Activated CD8-positive, alpha-beta memory T cell treated with anti-CD3 and anti-CD28 coated beads for 36 hours (primary cell): Measurements from ENCODE around the gene CCDC28B. TPM values are rescaled to one million over a fixed set of nuclear protein-coding genes. Genes with fewer than 3 reads are reported as not detected.
"Not testable (repeated sequence)": the region's sequence is repeated elsewhere in the genome, so short reads cannot be mapped to it uniquely, and the experiment has no call there.

ENCODE experiments used
- CTCF ChIA-PET: fragments of 350-600 bp; sonication (Branson Sonifier 250); formaldehyde crosslinking; loops from one replicate; lab custom pipeline; 2021; ENCODE audit warnings: antibody characterized with exemption; lab: Charles Lee
- POLR2A ChIA-PET: fragments of 350-600 bp; sonication (Branson Sonifier 250); formaldehyde crosslinking; loops from one replicate; lab custom pipeline; 2021; ENCODE audit warnings: antibody characterized with exemption; lab: Charles Lee
- total RNA-seq, 2 experiments: library from RNA; stranded (reverse); gene quantifications; one replicate each; pipeline ENCODE4 v1.2.3, GENCODE V29; 2021

CCDC28B gene
- 10 to 100 TPM; 20.6 to 23.3 TPM for total RNA-seq

DNA sequence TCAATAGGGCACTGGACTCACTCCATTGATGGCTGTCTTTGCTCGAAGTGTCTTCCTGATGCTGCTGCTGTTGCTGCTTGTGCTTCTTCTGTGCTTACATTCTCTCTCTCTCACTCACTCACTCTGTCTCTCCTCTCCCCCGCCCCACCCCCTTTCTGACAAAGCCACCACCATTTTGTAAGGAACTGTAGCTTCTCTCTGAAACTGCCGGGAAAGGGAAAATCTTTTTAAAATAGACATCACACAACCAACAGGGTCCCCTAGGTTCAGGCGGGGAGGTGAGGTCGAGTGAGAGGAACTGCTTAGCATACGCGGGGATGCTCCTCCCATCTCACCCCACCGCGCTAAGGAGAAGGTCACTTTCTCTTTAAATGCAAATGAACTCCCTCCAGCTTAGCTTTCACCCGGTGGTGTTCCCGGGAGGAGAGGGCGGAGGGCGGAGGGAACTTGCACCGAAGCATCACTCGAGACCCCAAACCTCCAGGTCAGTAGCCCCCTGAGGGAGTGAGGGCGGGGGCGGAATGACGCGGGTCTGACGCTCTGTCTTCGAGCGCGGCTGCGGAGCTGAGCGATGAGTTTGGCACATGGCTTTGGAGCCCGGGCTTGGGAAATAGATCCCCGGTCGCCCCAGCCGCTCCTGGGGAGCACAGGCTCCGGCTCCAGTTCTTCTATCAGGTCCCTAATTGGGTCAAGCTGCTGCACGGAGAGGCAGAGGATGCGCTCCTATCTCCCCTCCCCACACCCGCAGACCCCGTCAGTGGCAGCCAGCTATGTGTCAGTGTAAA is at the start of gene CCDC28B:
TSS of gene CCDC28B (plus strand) at position 370 of the 785 bp plus-strand sequence. CDS start 1,341 bp downstream, outside the sequence.
- ChIA-PET POLR2A (interaction anchor here (0.6 to 1.9 kb wide), 5 partner anchors 9 to 180 kb away, joined by 3 to 10 read pairs (median 4); partner anchors contain the start of gene TXLNA), CTCF (interaction anchor here (0.7 to 3.3 kb wide), 5 partner anchors 16 to 201 kb away, joined by 3 to 12 read pairs (median 6); partner anchors contain the start of gene KPNA6)

DNA sequence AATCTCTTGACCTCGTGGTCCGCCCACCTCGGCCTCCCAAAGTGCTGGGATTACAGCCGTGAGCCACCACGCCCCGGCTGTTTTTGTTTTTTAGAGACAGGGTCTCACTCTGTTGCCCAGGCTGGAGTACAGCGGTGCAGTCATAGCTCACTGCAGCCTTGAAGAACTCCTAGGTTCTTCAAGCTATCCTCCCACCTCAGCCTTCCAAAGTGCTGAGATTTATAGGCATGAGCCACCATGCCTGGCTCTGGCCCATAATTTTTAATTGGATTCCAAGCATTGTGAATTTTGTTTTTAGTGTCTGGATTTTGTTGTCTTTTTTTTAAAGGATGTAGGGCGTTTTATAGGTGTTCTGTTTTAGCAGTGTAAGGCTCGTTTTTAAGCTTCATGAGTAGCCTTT is 49.5 kb upstream of the CCDC28B start:
- ChIA-PET POLR2A (no interaction called here), CTCF (interaction anchor here (0.6 kb wide), 1 partner anchor 44 kb away, joined by 3 read pairs; no protein-coding TSS in a partner anchor)

DNA sequence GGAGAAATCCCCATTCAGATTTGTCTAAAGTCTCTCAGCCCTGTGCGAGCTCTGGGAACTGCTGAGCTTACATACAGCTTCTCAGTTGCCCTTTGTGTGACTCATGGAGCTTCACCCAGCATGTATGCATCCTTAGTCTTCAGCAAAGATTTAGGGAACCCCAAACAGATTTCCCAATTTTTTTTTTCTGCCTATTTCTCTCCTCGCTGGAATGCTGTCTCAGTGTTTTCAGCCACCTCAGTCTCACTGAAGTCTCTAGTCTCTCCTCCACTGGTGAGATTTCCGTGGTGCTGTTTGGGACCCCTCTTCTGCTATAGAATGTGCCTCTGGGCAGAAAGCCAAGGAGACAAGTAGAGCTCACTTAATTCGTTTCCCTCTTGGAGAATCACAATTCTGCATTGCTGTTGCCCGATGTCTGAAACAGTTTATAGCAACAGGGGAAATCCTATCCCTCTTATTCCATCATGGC is 49.0 kb upstream of the CCDC28B start:
- CTCF ChIA-PET: no interaction called here
- POLR2A ChIA-PET: no interaction called here

DNA sequence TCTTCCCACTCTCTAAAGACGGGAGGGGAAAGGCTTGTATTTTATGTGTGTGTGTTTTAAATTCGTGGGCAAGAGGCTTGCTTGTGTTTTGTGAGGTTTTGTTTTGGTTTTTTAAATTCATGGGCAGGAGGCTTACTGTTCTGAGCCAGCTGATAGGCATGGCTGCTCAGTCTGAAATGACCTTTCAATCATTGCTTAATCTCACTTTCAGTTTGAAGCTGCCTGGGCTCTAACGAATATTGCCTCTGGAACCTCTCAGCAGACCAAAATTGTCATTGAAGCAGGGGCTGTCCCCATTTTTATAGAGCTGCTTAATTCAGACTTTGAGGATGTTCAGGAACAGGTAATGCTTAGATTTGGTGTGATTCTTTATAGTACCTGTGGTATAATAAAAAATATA is 41.2 kb upstream of the CCDC28B start:
- CTCF ChIA-PET: no interaction called here
- POLR2A ChIA-PET: no interaction called here

DNA sequence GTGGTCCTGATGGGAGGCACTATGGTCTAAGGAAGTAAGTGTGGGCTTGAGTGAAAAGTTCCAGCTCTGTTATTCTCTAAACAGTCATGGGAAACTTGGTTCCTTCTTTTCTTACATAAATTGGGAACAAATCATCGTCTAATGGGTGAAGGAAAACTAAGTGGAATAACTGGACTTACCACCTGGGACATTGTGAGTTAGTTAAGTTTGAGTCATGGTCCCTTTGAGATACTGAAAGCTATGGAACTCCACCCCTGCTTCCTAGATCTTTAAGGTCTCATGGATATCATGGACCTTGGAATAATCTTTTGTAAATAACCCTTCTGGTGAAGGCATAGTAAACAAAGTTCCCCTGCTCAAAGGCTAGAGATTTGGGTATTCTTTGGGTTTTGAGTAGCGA is 37.0 kb upstream of the CCDC28B start:
- CTCF ChIA-PET: no interaction called here
- POLR2A ChIA-PET: no interaction called here

DNA sequence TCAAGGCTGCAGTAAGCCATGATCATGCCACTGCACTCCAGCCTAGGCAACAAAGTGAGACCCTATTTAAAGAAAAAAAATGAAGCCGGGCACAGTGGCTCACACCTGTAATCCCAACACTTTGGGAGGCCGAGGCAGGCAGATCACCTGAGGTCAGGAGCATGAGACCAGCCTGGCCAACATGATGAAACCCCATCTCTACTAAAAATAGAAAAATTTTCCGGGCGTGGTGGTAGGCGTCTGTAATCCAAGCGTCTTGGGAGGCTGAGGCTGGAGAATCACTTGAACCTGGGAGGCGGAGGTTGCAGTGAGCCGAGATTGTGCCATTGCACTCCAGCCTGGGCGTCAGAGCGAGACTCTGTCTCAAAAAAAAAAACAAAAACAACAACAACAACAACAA is 34.8 kb upstream of the CCDC28B start:
- POLR2A ChIA-PET, CTCF ChIA-PET: not testable (repeated sequence)

DNA sequence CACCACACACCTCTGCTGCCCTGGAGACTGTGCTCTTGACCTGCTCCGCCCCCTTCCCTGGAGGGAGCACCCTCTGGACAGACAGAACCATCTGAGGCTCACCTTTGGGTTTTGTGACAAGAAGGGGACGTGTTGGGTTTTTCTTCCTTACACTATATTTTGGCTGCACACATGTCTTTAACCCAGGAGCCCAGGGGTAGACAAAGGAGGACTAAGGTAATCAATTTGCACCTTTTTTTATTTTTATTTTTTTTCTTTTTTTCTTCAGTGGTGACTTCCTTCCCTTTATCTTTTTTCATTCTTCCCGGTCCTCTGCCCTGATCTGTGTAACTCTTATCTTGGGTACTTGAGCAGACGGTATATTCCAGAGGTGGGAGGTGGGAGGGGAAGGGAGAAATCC is 29.4 kb upstream of the CCDC28B start:
- CTCF ChIA-PET: no interaction called here
- POLR2A ChIA-PET: no interaction called here

DNA sequence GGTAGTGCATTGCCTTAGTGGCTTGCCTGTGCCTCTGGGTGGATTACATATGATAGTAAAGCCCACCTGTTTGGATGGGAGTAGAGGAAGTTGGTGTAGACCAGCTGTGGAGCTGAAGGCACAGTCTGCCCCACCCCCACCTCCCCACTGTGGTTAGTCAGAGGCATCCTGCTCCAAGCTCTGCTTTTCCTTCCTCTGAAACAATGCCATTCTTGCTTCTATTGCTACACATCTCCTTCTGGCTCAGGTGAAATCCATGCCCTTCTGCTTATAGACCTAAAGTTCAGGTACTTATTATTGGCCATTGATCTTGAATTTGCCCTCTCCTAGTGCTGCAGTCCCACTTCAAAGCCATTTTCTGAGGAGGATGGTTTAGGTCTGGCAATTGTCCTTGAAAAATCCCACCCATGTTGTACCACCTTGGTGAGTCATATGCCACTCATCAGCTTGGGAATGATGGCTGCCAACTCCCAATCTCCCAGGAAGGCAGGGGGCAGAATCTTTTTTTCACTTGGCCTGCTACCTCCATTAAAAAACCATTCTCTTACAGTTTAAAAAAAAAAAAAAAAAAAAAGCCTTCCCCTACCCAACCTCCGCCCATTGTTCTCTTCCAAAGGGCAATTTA is 27.7 kb upstream of the CCDC28B start:
- ChIA-PET POLR2A (no interaction called here), CTCF (interaction anchor here (0.7 kb wide), 1 partner anchor 86 kb away, joined by 3 read pairs; no protein-coding TSS in a partner anchor)

DNA sequence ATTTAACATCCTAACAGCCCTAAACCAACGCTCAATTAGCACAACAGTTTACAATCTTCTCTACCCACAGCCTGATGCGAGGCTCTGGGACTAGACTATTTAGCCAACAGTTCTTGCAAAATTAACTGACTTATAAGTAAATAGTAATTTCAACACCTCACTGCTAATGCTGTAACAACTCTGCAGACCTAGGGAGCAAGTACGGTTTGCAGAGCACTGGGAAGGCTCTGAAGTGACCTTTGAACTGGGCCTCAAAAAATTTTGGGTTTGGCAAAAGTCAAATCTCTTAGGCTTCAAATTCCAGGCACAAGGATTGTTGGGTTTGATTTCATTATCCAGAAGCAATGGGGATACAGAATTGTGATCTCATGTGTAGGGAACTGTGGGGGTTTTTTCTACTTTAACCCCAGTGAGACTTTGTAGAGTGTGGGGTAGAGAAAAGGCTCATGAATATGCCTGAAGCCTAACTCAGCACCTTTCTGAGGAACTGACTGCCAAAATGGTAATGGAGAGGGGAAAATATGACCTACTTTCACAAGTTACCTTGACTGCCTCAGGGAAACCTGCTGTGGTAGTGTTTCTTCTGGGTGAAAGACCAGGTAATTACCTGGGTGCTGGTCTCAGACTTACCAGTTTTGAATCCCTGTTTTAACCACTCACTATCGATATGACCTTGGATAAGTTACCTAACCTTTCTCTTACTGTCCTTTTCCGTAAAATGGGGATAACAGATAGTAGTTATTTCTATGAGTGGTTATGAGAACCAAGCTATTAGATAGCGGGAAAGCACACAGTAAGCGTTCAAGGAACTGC is 21.8 kb upstream of the CCDC28B start:
- CTCF ChIA-PET: interaction anchor here (1.0 kb wide), 1 partner anchor 54 kb away, joined by 3 read pairs; no protein-coding TSS in a partner anchor
- POLR2A ChIA-PET: interaction anchor here (0.8 to 2.1 kb wide), 5 partner anchors 14 to 106 kb away, joined by 3 to 17 read pairs (median 6); partner anchors contain the start of genes KPNA6 and TMEM39B

DNA sequence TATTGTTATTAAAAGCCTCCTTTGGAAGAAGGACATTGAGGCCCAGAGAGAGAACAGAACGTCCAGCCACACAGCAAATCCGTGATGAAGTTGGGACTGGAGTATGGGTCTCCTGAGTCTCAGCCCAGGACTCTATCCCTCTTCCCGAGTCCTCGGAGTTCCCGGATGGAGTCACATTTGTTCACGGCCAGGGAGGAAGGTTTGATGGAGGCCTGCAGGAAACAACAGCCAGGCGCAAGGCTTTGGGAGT is 21.3 kb upstream of the CCDC28B start:
- POLR2A ChIA-PET: interaction anchor here (0.8 to 2.1 kb wide), 7 partner anchors 14 to 106 kb away, joined by 3 to 17 read pairs (median 6); partner anchors contain the start of genes CCDC28B, KPNA6 and TMEM39B
- CTCF ChIA-PET: no interaction called here

DNA sequence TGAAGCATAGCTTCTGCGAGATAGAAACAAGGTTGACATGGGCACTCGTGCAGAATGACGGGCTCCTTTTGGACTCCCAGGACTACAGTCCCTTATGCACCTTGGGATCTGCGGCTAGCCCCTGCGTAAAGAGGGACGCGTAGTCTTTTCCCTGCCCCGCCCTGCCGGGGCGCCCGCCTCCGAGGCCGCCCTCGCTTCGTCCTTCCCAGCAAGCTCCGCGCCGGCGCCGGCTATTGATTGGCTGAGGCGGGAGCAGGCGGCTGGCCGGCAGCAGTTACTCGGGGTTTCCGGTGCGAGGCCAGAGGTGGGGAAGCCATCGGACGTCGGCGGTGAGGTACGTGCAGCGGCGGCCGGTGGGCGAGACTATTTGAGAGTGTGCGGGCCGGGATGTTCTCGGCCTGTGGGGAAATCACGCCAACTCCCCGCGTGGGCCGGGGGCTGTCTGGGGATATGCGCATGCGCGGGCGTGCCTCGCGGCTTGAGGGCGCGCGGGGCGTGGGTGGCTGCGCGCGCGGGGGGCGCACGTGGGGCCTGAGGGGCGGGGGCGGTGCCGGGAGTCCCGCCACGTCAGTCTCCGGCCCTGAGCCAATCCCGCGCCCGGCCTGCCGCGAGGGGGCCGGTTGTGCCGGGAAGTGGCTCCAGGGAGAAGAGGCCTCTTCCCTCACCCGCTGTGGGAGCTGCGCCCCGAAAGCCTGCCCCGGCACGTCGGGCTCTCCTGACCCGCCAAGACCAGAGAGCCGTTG is 20.8 kb upstream of the CCDC28B start, which contains the start of gene TXLNA:
TSS of gene TXLNA (plus strand) at position 233 of the 743 bp plus-strand sequence. CDS start 671 bp downstream, outside the sequence.
- CTCF ChIA-PET: interaction anchor here (2.3 kb wide), 1 partner anchor 18 kb away, joined by 6 read pairs; no protein-coding TSS in a partner anchor

DNA sequence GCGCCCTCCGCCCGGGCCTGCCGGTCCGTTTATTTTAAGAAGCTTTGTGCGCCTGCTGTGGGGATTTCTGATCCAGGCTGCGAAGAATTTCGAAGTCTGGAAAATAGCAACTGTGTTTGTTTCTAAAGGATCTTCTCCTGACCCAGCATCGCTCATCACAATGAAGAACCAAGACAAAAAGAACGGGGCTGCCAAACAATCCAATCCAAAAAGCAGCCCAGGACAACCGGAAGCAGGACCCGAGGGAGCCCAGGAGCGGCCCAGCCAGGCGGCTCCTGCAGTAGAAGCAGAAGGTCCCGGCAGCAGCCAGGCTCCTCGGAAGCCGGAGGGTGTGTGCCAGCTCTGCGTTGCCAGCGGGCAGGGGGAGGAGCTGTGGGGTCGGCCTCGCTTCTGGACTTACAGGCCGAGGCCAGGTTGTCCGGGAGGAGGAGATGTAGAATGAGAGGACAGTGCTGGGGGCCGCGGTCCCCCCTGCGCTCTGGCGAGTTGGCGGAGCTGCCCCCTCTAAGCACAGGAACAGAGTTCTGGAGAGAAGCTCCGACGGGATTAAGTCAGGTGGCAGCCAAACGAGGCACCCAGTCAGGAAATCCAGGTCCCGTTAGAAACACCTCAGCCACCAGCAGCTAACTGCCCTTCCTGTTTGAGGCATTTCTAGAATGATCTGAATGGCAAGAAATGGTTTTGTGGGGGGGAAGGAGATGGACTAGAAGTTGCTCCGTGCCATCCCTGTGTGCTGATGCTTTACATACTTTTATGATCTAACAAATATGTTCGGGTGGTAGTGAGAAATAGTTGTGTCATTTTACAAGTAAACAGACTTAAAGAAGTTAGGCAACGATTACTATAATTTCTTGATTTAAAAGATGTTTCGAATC is 20.0 kb upstream of the CCDC28B start:
- CTCF ChIA-PET: interaction anchor here (1.0 to 2.3 kb wide), 2 partner anchors 17 to 36 kb away, joined by 3 to 6 read pairs; no protein-coding TSS in a partner anchor
- POLR2A ChIA-PET: interaction anchor here (0.9 to 2.1 kb wide), 11 partner anchors 12 to 214 kb away, joined by 3 to 17 read pairs (median 5); partner anchors contain the start of genes BSDC1, CCDC28B, KPNA6 and TMEM39B

More for the DNA sequence above, 20.8 kb upstream of the CCDC28B start, which contains the start of gene TXLNA:
- POLR2A ChIA-PET: interaction anchor here (0.8 to 2.1 kb wide), 11 partner anchors 13 to 215 kb away, joined by 3 to 17 read pairs (median 4); partner anchors contain the start of genes BSDC1, CCDC28B, KPNA6 and TMEM39B

DNA sequence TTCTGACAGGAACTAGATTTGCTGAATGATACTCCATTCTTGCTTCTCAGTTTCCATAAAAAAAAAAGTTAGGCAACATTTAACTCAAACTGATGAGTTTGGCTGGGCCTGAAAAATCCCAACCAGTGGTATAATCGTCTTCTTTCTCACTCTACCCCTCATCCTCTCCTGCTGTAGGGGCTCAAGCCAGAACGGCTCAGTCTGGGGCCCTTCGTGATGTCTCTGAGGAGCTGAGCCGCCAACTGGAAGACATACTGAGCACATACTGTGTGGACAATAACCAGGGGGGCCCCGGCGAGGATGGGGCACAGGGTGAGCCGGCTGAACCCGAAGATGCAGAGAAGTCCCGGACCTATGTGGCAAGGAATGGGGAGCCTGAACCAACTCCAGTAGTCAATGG is 19.3 kb upstream of the CCDC28B start:
- ChIA-PET POLR2A (interaction anchor here (0.5 to 2.1 kb wide), 4 partner anchors 12 to 368 kb away, joined by 6 to 10 read pairs (median 7); partner anchors contain the start of gene CCDC28B), CTCF (interaction anchor here (1.0 to 2.3 kb wide), 2 partner anchors 16 to 37 kb away, joined by 3 to 6 read pairs; no protein-coding TSS in a partner anchor)

DNA sequence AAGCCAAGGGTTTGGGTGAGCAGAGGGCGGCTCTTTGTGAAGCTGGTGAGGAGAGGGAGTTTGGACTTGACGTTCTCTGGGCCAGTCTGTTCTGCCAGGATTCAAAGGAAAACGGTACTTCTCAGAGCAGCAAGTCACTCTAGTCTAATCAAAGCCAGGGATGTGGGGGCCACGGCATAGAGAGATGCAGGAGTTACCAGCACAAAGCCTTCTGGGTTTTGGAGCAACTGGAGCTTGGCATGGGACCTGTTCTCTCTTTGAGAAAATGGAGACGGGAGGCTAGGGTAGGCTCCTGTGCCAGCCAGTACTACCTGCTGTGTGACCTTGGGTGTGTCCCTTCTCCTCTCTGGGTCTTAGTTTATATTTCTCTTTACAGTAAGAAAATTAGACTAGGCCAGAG is 18.8 kb upstream of the CCDC28B start:
- ChIA-PET POLR2A (interaction anchor here (0.5 kb wide), 1 partner anchor 368 kb away, joined by 7 read pairs; no protein-coding TSS in a partner anchor), CTCF (interaction anchor here (0.8 to 2.3 kb wide), 4 partner anchors 16 to 74 kb away, joined by 3 to 6 read pairs (median 3); partner anchors contain the start of gene KPNA6)

DNA sequence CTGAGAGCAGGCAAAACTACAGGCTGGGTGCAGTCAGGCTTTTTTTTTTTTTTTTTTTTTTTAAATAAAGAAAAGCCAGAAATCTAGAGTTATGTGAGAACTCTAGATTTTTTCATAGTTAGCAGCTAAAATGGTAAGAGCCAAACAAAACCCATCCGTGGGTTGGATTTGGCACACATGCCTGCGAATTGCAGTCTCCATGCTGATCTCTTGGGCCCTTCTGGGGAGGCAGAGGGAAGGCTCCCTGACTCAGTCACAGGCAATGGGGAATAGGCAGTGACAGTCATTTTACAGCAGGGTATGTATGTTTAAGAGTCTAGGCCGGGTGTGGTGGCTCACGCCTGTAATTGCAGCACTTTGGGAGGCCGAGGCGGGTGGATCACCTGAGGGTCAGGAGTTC is 18.3 kb upstream of the CCDC28B start:
- POLR2A ChIA-PET: no interaction called here
- CTCF ChIA-PET: interaction anchor here (0.8 to 0.9 kb wide), 2 partner anchors 66 to 74 kb away, joined by 3 read pairs; partner anchors contain the start of gene KPNA6

DNA sequence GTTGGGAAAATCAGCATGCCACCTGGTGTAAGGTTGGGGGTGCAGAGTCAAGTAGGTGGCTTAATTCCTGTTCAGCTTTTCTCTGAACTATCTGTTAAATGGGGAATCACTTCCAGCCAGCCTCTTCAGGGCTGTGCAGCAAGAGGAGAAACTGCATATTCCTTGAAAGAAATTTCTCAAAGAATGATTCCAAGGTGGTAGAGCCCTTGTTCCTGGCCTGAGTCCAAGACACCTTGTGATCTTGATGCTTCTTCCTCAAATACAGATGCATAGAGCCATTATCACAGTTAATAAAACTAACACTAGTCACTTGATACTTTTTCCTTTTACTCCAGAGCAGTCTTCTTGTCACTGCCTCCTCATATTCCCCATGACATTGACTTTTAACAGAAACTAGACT is 15.7 kb upstream of the CCDC28B start:
- POLR2A ChIA-PET: interaction anchor here (0.6 kb wide), 1 partner anchor 57 kb away, joined by 4 read pairs; no protein-coding TSS in a partner anchor
- CTCF ChIA-PET: interaction anchor here (1.0 to 2.1 kb wide), 2 partner anchors 13 to 49 kb away, joined by 3 to 8 read pairs; no protein-coding TSS in a partner anchor
